HG02798 (cell line): ENCODE results near the gene ZNF554.

ENCODE experiments used
- ATAC-seq: cut with Tn5 transposase; IDR thresholded peaks from one replicate; pipeline ENCODE4 v1.9.1; 2021; ENCODE audit warnings: mild to moderate bottlenecking; ENCODE audit not compliant: unreplicated experiment, poor library complexity

ZNF554 gene

DNA sequence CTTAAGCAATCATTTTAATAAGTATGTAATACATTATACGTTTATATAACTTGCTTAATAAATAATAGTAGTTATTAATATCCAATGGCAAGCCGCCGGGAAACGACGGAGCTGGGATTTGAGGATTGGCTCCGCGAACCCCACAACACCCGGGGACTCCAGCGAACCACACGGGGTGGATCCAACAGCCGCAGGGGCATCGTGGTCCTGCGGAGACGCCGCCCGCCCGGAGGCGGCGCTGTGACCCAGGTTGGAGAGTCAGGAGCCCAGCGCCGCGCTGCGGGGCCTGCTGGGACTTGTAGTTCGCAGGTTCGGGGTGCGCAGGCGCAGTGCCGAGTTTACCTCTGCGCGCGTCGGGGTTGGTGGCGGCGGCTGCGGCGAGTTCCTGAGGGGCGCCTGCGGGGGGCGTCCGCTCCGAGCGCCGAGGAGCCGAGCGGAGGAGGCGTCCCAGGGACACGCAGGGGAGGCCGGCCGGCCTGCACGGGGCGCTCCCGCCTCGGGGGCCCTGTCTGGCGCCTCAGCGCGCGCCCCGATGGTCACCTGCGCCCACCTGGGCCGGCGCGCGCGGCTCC is at the start of gene ZNF554:
Gene ZNF554, plus strand, starts transcription at position 329 of the 572 bp plus-strand sequence. Its CDS starts 204 bp downstream, at position 533.
- peak; percentile 93 for ATAC-seq

DNA sequence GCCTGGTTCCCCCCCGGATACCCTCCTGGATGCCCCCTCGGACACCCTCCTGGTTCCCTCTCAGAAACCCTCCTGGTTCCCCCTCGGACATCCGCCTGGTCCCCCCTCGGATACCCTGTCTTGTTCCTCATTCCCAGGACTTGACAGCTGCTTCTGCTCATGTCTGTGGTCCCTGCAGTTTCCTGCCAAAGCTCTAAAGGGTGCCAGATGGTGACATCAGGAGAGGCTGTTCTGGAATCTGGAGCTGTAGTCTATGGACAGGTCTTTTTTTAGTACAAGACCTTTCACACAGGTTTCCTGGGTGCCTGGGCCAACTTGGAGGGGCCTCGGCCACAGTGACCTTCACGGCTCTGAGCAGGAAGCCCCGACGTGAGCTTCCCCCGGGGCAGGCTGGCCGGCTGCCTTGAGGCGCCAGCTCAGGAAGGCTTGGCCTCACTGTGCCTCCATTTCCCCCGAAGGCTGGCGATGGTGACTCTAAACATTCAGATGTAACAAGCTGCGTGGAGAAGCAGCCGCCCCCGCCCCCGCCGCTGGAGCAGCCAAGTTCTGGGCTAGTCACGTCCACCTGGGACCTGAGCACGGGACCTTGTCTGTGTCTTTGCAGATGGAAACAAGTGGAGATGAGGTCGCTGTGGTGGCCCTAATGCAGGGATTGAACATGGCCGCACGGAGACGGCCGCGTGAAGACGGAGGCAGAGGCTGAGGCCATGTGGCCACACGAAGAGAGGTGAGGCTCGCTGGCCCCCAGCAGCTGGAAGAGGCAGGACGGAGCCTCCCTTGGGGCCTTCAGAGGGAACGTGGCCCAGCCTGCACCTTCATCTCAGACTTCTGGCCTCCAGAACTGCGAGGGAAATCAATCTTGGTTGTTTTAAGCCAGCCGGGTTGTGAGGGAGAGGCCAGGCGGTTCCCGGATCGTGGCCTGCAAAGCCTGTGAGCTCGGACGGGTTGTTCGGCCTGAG is 49.3 kb upstream of the ZNF554 start:
- no peak for ATAC-seq

DNA sequence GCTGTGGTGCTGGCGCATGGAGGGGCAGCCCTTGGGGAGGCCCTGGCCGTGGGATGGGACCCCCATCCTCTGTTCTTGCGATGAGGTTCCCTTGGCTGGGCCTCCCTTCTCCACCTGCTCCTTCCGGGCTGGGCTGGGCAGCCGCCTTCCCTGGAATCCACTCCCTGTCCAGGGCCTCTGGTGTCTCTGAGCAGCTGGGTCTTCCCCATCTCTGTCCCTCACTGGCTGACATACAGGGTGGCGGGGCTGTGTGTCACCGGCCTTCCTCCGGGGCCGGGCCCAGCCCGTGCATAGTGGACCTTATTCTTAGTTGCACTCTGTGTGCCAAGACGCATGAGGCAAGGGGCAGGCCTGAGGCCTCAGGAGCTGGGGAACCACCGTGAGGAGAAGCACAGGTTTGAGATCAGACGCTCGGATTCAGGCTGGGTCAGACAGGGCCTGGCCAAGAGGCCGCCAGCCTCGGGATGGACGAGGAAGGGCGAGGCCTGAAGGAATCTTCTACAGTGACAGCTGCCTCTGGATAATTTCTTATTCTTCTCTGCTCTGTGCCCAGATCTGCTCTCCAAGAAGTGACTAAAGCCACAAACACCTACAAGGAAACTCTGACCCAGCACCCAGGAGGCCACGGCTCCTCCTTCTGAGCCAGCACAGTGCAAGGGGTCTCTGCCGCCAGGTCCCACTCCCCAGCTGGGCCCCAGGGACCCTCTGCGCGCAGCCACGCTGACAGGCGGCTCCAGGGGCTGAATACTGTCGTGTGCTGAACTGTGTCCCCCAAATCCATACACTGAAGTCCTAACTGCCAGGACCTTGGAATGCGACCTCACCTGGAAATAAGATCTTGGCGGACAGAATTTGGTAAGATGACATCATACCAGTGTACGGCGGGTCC is 47.6 kb upstream of the ZNF554 start:
- ATAC-seq = no peak

DNA sequence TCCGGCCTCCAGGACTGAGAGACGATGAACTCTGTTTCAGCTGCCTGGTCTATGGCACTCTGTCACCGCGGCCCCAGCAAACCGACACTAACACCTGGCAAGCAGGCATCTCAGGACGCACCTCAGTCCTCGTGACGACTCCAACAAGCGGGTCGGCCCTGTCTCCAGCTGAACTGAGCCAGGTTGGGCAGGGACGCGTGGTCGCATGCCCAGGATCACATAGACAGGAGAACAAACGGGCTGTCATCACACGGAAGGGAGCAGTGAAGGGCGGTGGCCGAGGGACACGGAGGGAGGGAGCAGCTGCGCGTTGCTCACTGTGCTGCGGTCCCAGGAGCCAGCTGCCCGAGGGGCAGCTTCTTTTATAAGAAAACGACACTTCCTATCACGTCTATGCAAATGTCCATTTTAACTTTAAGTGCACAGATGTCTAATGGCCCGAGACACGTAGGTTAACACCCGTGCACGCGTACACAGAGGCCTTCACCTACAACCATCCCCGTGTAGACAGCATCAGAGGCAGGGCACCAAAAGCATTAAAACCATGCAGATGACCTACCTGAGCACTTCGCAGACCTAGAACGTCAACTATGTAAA is 45.5 kb upstream of the ZNF554 start:
- ATAC-seq = no peak

DNA sequence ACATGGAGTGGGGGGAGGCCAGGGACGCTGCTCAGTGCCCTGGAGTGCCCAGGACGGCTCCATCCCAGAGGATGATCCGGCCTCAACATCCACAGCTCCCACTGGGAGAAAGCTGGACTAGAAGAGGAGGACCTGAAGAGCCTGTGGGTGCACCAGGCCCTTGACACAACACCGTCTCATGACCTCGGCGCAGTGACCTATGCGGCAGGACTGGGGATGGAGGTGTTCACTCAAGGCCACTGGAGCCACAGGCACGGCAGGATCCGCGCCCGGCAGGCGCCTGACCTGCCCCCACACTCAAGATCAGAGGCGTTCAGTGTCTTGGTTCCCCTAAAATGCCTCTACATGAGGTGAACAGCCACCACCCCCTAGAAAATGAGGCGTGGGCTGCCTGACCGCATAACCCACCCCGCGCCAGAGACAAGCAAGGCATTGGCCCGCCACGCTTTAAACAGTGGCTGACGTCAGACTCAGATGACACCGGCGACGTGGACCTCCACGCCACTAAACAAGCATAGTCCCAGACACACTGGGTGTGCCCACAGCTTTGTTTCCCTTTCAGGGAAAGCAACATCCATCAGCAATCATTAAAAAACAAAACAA is 44.6 kb upstream of the ZNF554 start:
- no peak for ATAC-seq

- no peak for ATAC-seq
These were observed 43.9 kb upstream of the ZNF554 start for GRCh38 chr19:2775556-2776430.

GRCh38 chr19:2777952-2778683 is 41.5 kb upstream of the ZNF554 start:
- ATAC-seq = no peak

- no peak for ATAC-seq
These were observed 40.4 kb upstream of the ZNF554 start for GRCh38 chr19:2779121-2779740.

DNA sequence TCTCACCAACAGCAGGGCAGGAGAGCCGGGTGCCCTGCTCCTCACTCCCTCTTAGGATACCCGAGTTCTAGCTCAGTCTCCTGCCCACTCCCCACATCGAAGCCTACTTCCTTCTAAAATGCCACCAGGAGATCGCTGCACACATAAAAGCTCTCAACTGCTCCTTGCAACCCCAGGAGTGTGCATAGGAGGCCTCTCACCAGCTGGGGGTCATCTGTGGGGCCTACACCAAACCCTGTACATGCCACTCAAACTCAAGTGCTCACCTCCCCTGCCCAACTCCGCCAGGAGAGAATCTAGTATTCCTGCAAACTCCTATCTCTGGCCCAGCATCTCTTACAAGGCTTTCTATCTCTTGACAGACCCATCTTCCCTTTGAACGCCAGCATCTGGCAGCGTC is 39.4 kb upstream of the ZNF554 start:
- no peak for ATAC-seq

DNA sequence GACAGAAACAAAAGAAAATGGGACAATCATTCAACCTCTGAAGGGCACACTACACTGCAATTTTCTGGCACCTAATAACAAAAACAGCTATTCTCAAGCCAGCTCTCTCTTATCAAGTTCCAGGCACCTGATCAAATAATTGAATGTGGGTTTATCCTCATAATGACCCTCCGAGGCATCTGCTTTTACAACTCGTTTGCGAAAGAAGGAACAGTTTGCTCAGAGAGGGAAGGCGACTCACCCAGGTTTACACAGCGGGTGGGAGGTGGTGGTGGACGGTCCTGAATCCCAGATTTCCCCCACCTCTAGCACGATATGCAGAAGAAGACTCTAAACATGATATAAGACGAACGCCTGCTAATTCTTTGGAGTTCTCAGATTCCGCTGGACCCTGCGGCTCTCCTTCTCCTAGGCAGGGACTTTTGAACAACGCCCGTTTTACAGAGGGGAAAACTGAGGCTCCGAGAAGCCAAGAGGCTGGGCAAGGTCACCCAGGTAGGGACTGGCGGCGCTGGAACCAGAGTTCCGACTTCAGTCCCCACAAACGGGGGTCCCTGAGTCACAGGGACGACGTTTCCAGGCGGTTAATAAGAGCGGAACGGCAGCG is 37.2 kb upstream of the ZNF554 start:
- ATAC-seq = no peak

GRCh38 chr19:2782936-2783780 is 36.5 kb upstream of the ZNF554 start, which contains the start of gene SGTA:
SGTA (minus strand) TSS chr19:2783273; CDS start chr19:2769068, 14,205 bp downstream.
- ATAC-seq = peak; percentile 85

DNA sequence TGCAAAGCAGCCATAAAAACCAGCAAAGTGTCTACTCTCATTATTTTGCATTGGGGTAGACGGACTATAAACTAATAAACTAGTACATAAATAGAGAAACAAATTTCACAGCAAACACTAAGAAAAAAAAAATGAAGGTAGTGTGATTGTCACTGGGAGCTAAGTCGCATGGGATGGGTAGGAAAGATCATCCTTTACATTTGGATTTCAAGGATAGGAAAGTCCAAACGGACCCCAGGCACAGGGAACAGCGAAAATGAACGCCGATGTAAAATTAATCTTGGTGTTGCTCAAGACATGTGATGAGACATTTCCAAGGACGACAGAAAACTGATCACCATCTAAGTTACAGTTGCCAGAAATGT is 35.9 kb upstream of the ZNF554 start:
- no peak for ATAC-seq

DNA sequence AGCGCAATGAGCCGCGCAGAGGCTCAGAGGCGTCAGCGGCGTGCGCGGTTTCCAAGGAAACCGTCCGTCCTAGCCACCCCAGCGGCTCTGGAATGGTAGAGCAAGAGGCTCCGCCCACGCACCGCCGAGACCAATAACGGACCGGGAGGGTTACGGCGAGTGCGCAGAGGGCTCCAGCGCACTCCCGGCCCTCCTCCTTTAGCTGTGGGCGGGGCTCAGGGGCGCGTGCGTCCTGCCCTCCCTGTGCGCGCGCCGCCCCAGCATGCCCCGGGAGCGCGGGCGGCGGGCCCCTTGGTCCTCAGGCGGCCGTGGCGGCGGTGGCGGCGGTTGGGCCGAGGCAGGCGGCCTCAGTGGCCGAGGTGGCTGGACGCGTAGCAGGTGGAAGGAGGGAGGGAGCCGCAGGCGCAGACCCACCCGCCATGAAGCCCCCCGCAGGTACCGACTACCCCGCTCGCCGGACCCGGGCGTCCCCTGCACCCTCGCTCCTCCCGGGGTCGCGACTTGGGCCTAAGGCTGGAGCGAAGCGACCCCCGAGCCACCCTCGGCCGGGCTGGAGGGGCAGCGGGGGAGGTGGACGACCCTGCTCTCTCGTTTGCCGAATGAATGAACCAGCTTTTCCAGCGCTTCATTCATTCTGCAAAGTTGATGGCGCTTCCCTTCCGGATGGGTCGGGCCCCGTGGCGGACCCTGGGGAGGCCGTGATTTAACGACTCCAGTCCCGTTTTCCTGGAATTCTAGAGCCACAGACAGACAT is 34.2 kb upstream of the ZNF554 start, which contains the start of gene THOP1:
Gene THOP1, plus strand, starts transcription at position 260 of the 754 bp plus-strand sequence. Its CDS starts 160 bp downstream, at position 420.
- ATAC-seq = peak; percentile 75

DNA sequence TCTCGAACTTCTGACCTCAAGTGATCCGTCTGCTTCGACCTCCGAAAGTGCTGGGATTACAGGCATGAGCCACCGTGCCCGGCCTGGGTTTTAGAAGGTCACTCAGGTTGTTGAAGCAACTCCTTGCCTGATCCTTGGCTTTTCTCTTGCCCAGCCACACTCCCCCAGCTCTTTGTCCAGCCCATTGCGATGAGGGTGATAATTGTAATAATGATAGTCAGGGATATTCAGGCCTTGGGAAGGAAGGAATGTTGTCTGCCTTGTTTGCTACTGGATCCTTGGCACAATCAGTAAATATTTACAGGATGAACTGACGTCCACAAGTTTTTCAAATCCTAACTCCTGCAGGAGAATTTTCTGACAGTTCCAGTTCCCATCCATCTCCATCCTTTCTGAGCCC is 32.6 kb upstream of the ZNF554 start:
- ATAC-seq = no peak

- ATAC-seq = no peak
These were observed 31.4 kb upstream of the ZNF554 start for GRCh38 chr19:2788237-2788636.

DNA sequence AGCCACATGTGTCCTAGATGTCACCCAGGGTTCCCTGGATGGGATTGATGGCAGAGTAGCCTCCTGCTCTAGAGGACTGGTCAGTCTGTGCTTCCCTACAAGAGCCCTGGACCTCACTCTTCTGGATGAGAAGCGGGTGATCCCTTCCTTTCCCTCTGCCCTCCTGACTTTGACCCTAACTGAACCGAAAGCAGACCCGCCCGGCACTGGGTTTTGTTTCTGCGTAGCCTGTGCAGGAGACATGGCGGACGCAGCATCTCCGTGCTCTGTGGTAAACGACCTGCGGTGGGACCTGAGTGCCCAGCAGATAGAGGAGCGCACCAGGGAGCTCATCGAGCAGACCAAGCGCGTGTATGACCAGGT is 29.5 kb upstream of the ZNF554 start:
- ATAC-seq = no peak
